SK-N-SH (cell line): Measurements from ENCODE around the gene ORC3. TPM values are rescaled to one million over a fixed set of nuclear protein-coding genes. Genes with fewer than 3 reads are reported as not detected.

Experiments used
- CTCF ChIA-PET: fragments of 300-600, 350-600 bp; formaldehyde crosslinking; extraction: SDS; loops from one replicate; lab custom pipeline; 2021; lab: Yijun Ruan, JAX
- POLR2A ChIA-PET: fragments of 350-600 bp; sonication (Branson Sonifier 250); formaldehyde crosslinking; extraction: SDS; loops from one replicate; lab custom pipeline; 2020; ENCODE audit warnings: antibody characterized with exemption, inconsistent platforms; lab: Yijun Ruan, JAX
- DNase-seq: peaks from one replicate; pipeline ENCODE4 v3.0.0; 2012
- H2AFZ ChIP-seq: fragments of 200-600 bp; sonication (generic); 2 replicates; pipeline ENCODE4 v1.8.1; 2016; ENCODE audit warnings: antibody characterized with exemption, mild to moderate bottlenecking, low read depth
- H3F3A ChIP-seq: fragments of 200-600 bp; sonication (generic); replicated peaks from 2 replicates; pipeline ENCODE3; 2016; ENCODE audit warnings: antibody characterized with exemption, mild to moderate bottlenecking; ENCODE audit not compliant: insufficient read depth
- H3K27ac ChIP-seq, 2 experiments: fragments of 200-500 bp in 1 of 2; fragments of 200-600 bp in 1 of 2; sonication (Bioruptor generic) in 1 of 2; sonication (generic), shearing (Covaris generic) in 1 of 2; 2 replicates each; pipeline versions ENCODE4 v1.5.1 to v1.6.1; 2014 to 2016; ENCODE audit warnings: low read depth in 2 of 2, inconsistent platforms in 1 of 2, low read length in 1 of 2, mild to moderate bottlenecking in 1 of 2, mixed read lengths in 1 of 2
- H3K27me3 ChIP-seq: fragments of 200-600 bp; sonication (generic), shearing (Covaris generic); 2 replicates; pipeline ENCODE4 v1.6.1; 2016; ENCODE audit warnings: mixed run types; ENCODE audit not compliant: insufficient read depth
- H3K36me3 ChIP-seq, 2 experiments: fragments of 200-500 bp in 1 of 2; fragments of 200-600 bp in 1 of 2; sonication (Bioruptor generic) in 1 of 2; sonication (generic) in 1 of 2; replicated peaks in 1 of 2; 2 replicates each; pipeline versions ENCODE3 to v1.5.1; 2014 to 2016; ENCODE audit warnings: low read length in 1 of 2, mild to moderate bottlenecking in 1 of 2; ENCODE audit not compliant: insufficient read depth in 2 of 2, control insufficient read depth in 1 of 2
- H3K4me1 ChIP-seq, 2 experiments: fragments of 200-500 bp in 1 of 2; fragments of 200-600 bp in 1 of 2; sonication (Bioruptor generic) in 1 of 2; sonication (generic), shearing (Covaris generic) in 1 of 2; 2 replicates each; pipeline versions ENCODE4 v1.5.1 to v1.6.1; 2014 to 2016; ENCODE audit warnings: low read depth in 1 of 2, low read length in 1 of 2, mixed run types in 1 of 2; ENCODE audit not compliant: insufficient read depth in 2 of 2, control insufficient read depth in 1 of 2
- H3K4me2 ChIP-seq: fragments of 200-600 bp; sonication (generic), shearing (Covaris generic); 2 replicates; pipeline ENCODE4 v1.6.1; 2017; ENCODE audit warnings: mixed run types
- H3K4me3 ChIP-seq, 2 experiments: fragments of 200-500 bp in 1 of 2; fragments of 200-600 bp in 1 of 2; sonication (Bioruptor generic) in 1 of 2; sonication (generic), shearing (Covaris generic) in 1 of 2; 2 replicates each; pipeline versions ENCODE4 v1.5.1 to v1.8.1; 2014 to 2016; ENCODE audit warnings: low read depth in 2 of 2, inconsistent platforms in 1 of 2, low read length in 1 of 2, mild to moderate bottlenecking in 1 of 2, mixed read lengths in 1 of 2, moderate library complexity in 1 of 2
- H3K79me2 ChIP-seq: fragments of 200-600 bp; sonication (generic); 2 replicates; pipeline ENCODE4 v1.8.1; 2017; ENCODE audit warnings: mild to moderate bottlenecking; ENCODE audit not compliant: insufficient read depth
- H3K9ac ChIP-seq: fragments of 200-600 bp; sonication (generic); 2 replicates; pipeline ENCODE4 v1.6.1; 2017; ENCODE audit warnings: mixed run types
- H3K9me2 ChIP-seq: fragments of 200-600 bp; sonication (generic); 2 replicates; pipeline ENCODE4 v1.6.1; 2017; ENCODE audit warnings: mixed run types
- H3K9me3 ChIP-seq: fragments of 200-600 bp; sonication (generic); 2 replicates; pipeline ENCODE4 v1.6.1; 2017; ENCODE audit warnings: mixed run types, mild to moderate bottlenecking, moderate library complexity
- H4K20me1 ChIP-seq: fragments of 200-600 bp; sonication (generic); 2 replicates; pipeline ENCODE4 v1.6.1; 2017; ENCODE audit warnings: mild to moderate bottlenecking, mixed run types; ENCODE audit not compliant: insufficient read depth
- ELF1 ChIP-seq: IDR thresholded peaks from 2 replicates; pipeline ENCODE4 v1.4.0; 2012
- EP300 ChIP-seq, 2 experiments: IDR thresholded peaks; 2 replicates each; pipeline versions ENCODE4 v1.4.0 to v1.6.1; 2012; ENCODE audit warnings: borderline replicate concordance in 1 of 2, low read depth in 1 of 2, low read length in 1 of 2
- EZH2phosphoT487 ChIP-seq: fragments of 200-600 bp; sonication (generic); IDR thresholded peaks from 2 replicates; pipeline ENCODE4 v1.6.1; 2017; ENCODE audit warnings: low read depth, mixed run types, mild to moderate bottlenecking, antibody characterized with exemption, moderate library complexity, borderline replicate concordance
- FOSL2 ChIP-seq: IDR thresholded peaks from 2 replicates; pipeline ENCODE4 v1.4.0; 2012; ENCODE audit warnings: low read depth, mild to moderate bottlenecking, moderate library complexity, borderline replicate concordance
- FOXM1 ChIP-seq: IDR thresholded peaks from 2 replicates; pipeline ENCODE4 v1.4.0; 2012; ENCODE audit warnings: low read depth, mild to moderate bottlenecking
- JUND ChIP-seq: IDR thresholded peaks from 2 replicates; pipeline ENCODE4 v1.4.0; 2012
- MXI1 ChIP-seq: IDR thresholded peaks from 2 replicates; pipeline ENCODE4 v1.6.1; 2012; ENCODE audit warnings: mild to moderate bottlenecking, low read depth, low read length, improper control_type of control experiment
- NFIC ChIP-seq: IDR thresholded peaks from 2 replicates; pipeline ENCODE4 v1.4.0; 2012; ENCODE audit warnings: borderline replicate concordance
- NRF1 ChIP-seq: IDR thresholded peaks from 2 replicates; pipeline ENCODE4 v1.6.1; 2012; ENCODE audit warnings: low read depth, mild to moderate bottlenecking, low read length
- RAD21 ChIP-seq: IDR thresholded peaks from 2 replicates; pipeline ENCODE4 v1.6.1; 2012; ENCODE audit warnings: mild to moderate bottlenecking, low read length
- RFX5 ChIP-seq: IDR thresholded peaks from 2 replicates; pipeline ENCODE4 v1.6.1; 2012; ENCODE audit warnings: mild to moderate bottlenecking, improper control_type of control experiment, low read length
- RXRA ChIP-seq: IDR thresholded peaks from 2 replicates; pipeline ENCODE4 v1.4.0; 2012; ENCODE audit warnings: low read depth, mild to moderate bottlenecking, borderline replicate concordance
- SIN3A ChIP-seq: IDR thresholded peaks from 2 replicates; pipeline ENCODE4 v1.6.1; 2012; ENCODE audit warnings: low read depth, mild to moderate bottlenecking, low read length, moderate library complexity, borderline replicate concordance
- SMC3 ChIP-seq: IDR thresholded peaks from 2 replicates; pipeline ENCODE4 v1.6.1; 2012; ENCODE audit warnings: low read depth, low read length, improper control_type of control experiment
- TAF1 ChIP-seq: IDR thresholded peaks from 2 replicates; pipeline ENCODE4 v1.6.1; 2012; ENCODE audit warnings: low read depth, mild to moderate bottlenecking, low read length, moderate library complexity, borderline replicate concordance
- TCF12 ChIP-seq: IDR thresholded peaks from 2 replicates; pipeline ENCODE4 v1.4.0; 2012
- TEAD4 ChIP-seq: IDR thresholded peaks from 2 replicates; pipeline ENCODE4 v1.4.0; 2012; ENCODE audit warnings: mild to moderate bottlenecking, borderline replicate concordance; ENCODE audit not compliant: insufficient read depth
- WGBS: methylation state at CpG from one replicate; pipeline ENCODE4 v1.1.6; 2017; ENCODE audit warnings: low lambda C conversion rate; 5-methylcytosine and 5-hydroxymethylcytosine counted together
- polyA plus RNA-seq, 3 experiments: library from polyadenylated mRNA; depleted of rRNA; stranded (reverse); fragments of >200 nt; gene quantifications; 2 replicates each; pipeline ENCODE4 v1.2.3, GENCODE V29; 2012
- TF ChIP-seq, protein P1 (sequence below): IDR thresholded peaks from 2 replicates; pipeline ENCODE4 v1.4.0; 2012; ENCODE audit warnings: low read depth
- TF ChIP-seq, protein P2 (sequence below): fragments of 150-350 bp; IDR thresholded peaks from 2 replicates; pipeline ENCODE4 v1.6.1; 2016; ENCODE audit warnings: mild to moderate bottlenecking, low read depth, low read length
- TF ChIP-seq, protein P3 (sequence below): IDR thresholded peaks from 2 replicates; pipeline ENCODE4 v1.4.0; 2012; ENCODE audit warnings: low read depth, borderline replicate concordance

ORC3 gene
- polyA plus RNA-seq, 1 of the 3 experiments (the other 2 are of a cell fraction) = 13.3 TPM

DNA sequence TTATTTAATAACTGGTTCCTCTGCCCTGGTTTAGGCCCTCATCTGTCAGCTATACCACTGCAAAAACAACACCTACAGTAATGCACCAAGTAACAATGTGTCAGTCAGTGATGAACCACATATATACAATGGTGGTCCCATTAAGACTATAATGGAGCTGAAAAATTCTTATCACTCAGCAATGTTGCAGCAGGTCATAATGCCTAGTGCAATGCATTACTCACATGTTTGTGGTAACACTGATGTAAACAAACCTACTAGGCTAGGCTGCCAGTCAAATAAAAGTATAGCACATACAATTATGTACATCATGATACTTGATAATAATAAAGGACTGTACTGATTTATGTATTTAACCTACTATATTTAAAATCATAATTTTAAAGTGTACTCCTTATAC is 31.5 kb upstream of the ORC3 start (continued):
- TF ChIP-seq, protein P1, sequence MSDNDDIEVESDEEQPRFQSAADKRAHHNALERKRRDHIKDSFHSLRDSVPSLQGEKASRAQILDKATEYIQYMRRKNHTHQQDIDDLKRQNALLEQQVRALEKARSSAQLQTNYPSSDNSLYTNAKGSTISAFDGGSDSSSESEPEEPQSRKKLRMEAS = no peak
- TF ChIP-seq MXI1 (no peak), ELF1 (no peak), EP300 (IDR thresholded peaks at IDR 0.05; ENCODE audit: borderline replicate concordance in 1 of 2, low read depth in 1 of 2, low read length in 1 of 2) (no peak)

DNA sequence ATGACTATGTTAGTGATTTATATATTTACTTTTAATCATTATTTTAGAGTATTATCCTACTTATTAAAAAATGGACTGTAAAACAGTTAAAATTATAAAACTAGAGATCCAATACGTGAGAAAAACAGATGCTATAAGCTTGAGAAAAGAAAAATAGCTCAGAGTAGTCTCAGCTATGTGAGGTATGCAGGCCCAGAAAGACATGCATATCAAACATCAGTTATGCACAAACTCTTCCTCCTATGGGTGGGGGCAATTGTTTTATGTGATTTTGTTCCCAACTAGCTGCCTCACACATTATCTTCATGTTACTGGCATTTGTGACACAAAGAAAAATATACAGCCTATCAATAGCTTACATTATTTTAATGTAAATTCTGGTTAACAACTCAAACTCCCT is 28.9 kb upstream of the ORC3 start:
- Histone ChIP-seq H3F3A (no peaks in the 10 kb centered on the region), H3K79me2 (peaks cover 25% of the 10 kb centered on the region)
- TF ChIP-seq TEAD4 = no peak
- TF ChIP-seq FOXM1 = no peak
- no peak for TF ChIP-seq EZH2phosphoT487
- no peak for TF ChIP-seq TCF12
- TF ChIP-seq, protein P2, sequence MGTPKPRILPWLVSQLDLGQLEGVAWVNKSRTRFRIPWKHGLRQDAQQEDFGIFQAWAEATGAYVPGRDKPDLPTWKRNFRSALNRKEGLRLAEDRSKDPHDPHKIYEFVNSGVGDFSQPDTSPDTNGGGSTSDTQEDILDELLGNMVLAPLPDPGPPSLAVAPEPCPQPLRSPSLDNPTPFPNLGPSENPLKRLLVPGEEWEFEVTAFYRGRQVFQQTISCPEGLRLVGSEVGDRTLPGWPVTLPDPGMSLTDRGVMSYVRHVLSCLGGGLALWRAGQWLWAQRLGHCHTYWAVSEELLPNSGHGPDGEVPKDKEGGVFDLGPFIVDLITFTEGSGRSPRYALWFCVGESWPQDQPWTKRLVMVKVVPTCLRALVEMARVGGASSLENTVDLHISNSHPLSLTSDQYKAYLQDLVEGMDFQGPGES = no peak
- no peak for TF ChIP-seq NFIC
- no peak for TF ChIP-seq RFX5
- no peak for TF ChIP-seq JUND
- no peak for TF ChIP-seq NRF1
- TF ChIP-seq, all 33 proteins: peak for 0
- H3K9me2 ChIP-seq = no peaks in the 10 kb centered on the region
- no peaks in the 10 kb centered on the region for H3K9me3 ChIP-seq
- ChIA-PET CTCF (interaction anchor here (0.6 kb wide), 1 partner anchor 45 kb away, joined by 3 read pairs; no protein-coding TSS in a partner anchor), POLR2A (no interaction called here)
- no peak for DNase-seq
- H3K4me2 ChIP-seq = no peak overlapping the region
- no peak overlapping the region for H3K9ac ChIP-seq
- no peaks in the 10 kb centered on the region for H3K4me1 ChIP-seq
- H4K20me1 ChIP-seq = no peaks in the 10 kb centered on the region
- 90% methylated on average over 1 of the region's 1 CpG for WGBS
- no peak overlapping the region for H2AFZ ChIP-seq
- no peaks in the 10 kb centered on the region for H3K27me3 ChIP-seq
- peaks cover 58 to 61% of the 10 kb centered on the region in 2 experiments for H3K36me3 ChIP-seq
- no peak overlapping the region for H3K27ac ChIP-seq
- H3K4me3 ChIP-seq = no peak overlapping the region

DNA sequence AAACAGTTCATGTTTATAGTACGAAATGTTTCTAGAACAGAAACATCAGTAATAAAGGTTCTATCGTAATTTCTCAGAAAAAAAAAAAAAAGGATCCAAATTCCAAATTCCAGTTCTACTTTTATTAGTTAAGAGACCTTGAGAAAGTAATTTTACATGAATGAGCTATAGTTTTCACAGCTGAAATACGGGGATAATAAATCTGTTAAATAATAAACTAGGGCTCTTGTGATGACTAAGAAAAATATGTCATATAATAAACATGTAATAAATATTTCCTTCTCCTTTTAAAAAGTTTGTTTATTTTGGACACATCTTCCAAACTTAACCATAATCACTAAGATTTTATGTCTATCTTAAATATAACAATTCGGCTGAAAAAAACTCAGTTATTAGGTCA is 17.9 kb upstream of the ORC3 start:
- ChIA-PET POLR2A (no interaction called here), CTCF (no interaction called here)
- Histone ChIP-seq H4K20me1 (peaks cover 38% of the 10 kb centered on the region), H3K9ac (no peak overlapping the region), H3K79me2 (peaks cover 90% of the 10 kb centered on the region), H3K4me2 (no peak overlapping the region), H3K36me3 (peaks cover 10 to 14% of the 10 kb centered on the region in 2 experiments), H3K9me3 (no peaks in the 10 kb centered on the region), H2AFZ (no peak overlapping the region), H3K27ac (no peak overlapping the region), H3K27me3 (no peaks in the 10 kb centered on the region), H3F3A (no peaks in the 10 kb centered on the region), H3K9me2 (no peaks in the 10 kb centered on the region), H3K4me3 (no peak overlapping the region), H3K4me1 (no peaks in the 10 kb centered on the region; a peak in 1 of 4 replicates)
- TF ChIP-seq SMC3 (no peak), TAF1 (no peak), RAD21 (no peak), FOSL2 (no peak), ELF1 (no peak), NRF1 (no peak), RXRA (no peak), SIN3A (no peak), JUND (no peak)
- TF ChIP-seq, protein P3, sequence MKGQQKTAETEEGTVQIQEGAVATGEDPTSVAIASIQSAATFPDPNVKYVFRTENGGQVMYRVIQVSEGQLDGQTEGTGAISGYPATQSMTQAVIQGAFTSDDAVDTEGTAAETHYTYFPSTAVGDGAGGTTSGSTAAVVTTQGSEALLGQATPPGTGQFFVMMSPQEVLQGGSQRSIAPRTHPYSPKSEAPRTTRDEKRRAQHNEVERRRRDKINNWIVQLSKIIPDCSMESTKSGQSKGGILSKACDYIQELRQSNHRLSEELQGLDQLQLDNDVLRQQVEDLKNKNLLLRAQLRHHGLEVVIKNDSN = no peak
- DNase-seq = no peak
- 82% methylated on average over 4 of the region's 4 CpGs for WGBS
